Right lobe of liver (tissue), 4 donors: ENCODE measurements around the gene BBOX1.
"Not testable (repeated sequence)": the region's sequence is repeated elsewhere in the genome, so short reads cannot be mapped to it uniquely, and the experiment has no call there.

Experiments used
- CTCF ChIP-seq, 4 donors: fragments of 200-600 bp in 3 of 4; fragments of 450-650 bp in 1 of 4; IDR thresholded peaks; one replicate each; pipeline versions ENCODE4 v1.5.1 to v1.8.0; 2016 to 2022; ENCODE audit warnings: antibody characterized with exemption in 4 of 4, mild to moderate bottlenecking in 2 of 4
- POLR2A ChIP-seq: fragments of 450-650 bp; IDR thresholded peaks from one replicate; pipeline ENCODE4 v1.6.1; 2017; ENCODE audit warnings: antibody characterized with exemption, mild to moderate bottlenecking
- donor health status: DM: no; HTN: no; CAD: no.
- donor health status: DM: no; HTN: no; CAD: no.
- donor health status: DM: no; HTN: yes; CAD: no.

- not testable (repeated sequence) for TF ChIP-seq POLR2A; CTCF (IDR thresholded peaks at IDR 0.05)
Observed at GRCh38 chr11:27175562-27175961, 134.9 kb downstream of the BBOX1 start.
